ENCODE results near the gene MRPL10. TPM values are rescaled to one million over a fixed set of nuclear protein-coding genes. Genes with fewer than 3 reads are reported as not detected.
A peak's percentile ranks its signal among the peaks of the same experiment; 100 is the strongest.

The MRPL10 gene
- total RNA-seq, result 53.4 and 53.6 TPM in 2 replicates
- 49.9 TPM for polyA plus RNA-seq (2012)

DNA sequence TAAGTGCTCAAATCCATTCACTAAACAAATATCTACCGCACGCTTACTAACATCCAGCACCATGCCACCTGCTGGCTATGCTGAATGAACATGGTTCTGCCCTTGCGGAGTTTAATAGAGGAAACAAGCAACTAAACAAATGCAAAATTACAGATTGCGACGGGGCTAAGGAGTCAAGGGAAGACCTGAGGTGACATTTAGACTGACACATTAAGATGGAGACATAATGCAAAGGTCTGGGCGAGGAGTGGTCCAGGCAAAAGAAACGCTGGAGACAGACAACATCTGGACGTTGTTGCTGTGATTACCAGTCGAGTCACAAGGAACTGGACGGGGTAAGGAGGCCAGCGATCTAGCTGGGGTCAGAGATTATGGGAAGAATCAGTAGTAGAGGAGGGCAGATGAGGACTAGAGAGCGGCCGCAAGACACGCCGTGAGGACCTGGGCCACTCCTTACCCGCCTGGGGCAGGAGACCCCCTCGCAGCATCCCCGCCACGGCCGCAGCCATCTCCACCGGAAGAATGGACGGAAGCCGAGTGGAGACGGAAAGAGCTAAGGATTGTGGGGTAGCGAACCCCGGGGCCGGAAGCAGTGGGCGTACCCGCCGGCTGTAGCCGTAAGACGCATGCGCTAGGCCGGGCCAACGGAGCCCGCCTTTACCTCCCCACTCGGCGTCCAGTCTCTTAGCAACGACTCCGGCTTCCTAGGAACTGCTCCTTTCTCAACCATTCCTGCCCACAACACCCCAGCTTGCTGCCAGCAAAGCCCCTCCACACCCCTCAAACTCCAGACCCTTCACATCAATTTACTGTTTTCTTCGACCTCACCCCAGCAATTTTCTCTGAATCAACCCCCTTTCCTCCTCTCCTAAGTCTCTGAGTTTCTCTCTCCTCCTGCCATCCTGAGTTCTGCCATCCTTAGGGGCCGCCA, at the start of gene MRPL10, which contains the start of gene LRRC46:
Gene MRPL10, minus strand, starts transcription at position 539 of the 931 bp plus-strand sequence. Its CDS starts 30 bp downstream, at position 509.
Gene LRRC46, plus strand, starts transcription at position 668 of the 931 bp plus-strand sequence. CDS start 320 bp downstream, outside the sequence.
- peak; percentile 95 for DNase-seq (ENCODE audit: low read depth)

DNA sequence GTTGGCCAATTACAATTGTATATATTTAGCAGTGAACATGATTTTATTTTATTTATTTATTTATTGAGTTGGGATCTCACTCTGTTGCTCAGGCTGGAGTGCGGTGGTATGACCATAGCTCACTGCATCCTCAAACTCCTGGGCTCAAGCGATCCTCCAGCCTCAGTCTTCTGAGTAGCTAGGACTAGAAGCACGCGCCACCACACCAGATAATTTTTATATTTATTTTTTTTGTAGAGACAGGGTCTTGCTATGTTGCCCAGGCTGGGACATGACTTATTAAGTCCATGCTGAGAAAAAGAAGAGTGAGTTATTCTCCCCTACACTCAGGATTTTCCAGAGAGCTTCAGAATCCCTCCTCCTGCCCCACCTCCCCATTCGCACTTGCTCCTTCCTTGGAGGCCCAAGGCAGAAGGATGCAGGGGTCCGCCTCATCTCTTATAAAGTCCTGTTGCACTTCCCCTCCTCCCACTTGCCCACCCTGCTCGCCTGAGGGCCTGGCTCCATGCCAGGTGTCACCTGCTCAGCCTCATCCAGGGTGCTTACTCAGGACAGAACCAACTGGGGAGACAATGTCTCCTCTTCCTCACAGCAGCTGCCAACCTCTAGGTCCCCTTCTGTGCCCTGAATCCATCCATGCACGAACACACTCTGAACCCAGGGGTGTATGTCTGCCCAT, 48.6 kb upstream of the MRPL10 start:
- DNase-seq (ENCODE audit: low read depth), result no peak

DNA sequence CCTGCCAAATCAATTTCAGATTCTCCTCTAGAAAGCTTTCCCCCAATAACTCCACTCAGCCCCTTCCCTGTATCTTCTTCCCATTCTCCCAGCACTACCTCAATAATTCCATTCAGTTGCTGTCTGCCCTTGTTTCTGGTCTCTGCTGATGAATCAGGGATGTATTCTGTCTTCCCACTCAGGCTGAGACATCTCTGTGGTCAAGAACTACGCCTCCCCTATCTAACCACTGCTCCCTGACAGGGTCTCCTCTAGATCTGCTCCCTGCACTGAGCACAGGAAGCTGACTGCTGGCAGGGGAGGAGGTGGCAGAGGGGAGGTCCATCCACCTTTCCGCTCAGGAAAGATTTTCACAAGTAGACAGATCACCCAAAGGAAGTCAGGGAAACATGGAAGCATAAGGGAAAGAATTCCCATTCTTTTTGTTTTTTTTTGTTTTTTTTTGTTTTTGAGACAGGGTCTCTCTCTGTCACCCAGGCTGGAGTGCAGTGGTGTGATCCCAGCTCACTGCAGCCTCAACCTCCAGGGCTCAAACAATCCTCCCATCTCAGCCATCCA, 47.8 kb upstream of the MRPL10 start:
- peak; percentile 63 for DNase-seq (ENCODE audit: low read depth)

DNA sequence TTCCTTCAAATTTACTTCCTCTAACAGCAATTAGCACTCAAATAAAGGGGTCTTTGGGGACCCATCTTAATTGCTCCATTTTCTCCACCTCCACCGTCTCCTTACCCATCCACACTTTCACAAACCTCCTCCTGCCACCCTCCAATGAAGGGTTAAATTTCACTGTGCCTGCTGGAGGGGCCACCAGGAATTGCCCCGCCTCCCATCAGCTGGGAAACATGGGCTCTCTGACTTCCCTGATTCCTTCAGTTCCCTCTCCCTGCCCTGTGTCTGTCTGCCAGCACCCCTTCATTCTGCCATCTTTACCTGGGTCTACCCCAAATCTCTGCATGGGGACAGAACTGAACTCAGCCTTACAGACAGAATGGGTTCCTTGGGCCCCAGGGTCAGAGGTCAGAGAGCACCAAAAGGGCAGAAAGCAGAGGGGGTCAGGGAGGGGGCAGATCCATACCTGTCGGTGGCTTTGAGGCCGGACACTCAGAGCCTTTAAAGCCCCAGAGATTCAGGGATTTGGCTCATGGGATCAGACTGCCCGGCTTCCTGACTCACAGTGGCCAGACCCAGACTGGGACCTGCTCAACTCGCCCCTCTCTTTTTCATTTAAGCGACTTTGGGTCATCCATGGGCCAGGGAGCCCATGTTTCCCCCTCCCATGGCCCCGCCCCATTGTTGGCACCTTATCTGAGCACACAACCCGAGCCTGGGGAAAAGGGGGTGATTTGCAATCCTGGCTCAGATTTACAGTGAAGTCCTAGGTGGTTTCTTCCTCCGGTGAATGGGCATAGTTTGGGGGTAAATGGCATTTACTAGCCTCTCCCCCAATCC, 47.1 kb upstream of the MRPL10 start:
- peak; percentile 23 for DNase-seq (ENCODE audit: low read depth)

DNA sequence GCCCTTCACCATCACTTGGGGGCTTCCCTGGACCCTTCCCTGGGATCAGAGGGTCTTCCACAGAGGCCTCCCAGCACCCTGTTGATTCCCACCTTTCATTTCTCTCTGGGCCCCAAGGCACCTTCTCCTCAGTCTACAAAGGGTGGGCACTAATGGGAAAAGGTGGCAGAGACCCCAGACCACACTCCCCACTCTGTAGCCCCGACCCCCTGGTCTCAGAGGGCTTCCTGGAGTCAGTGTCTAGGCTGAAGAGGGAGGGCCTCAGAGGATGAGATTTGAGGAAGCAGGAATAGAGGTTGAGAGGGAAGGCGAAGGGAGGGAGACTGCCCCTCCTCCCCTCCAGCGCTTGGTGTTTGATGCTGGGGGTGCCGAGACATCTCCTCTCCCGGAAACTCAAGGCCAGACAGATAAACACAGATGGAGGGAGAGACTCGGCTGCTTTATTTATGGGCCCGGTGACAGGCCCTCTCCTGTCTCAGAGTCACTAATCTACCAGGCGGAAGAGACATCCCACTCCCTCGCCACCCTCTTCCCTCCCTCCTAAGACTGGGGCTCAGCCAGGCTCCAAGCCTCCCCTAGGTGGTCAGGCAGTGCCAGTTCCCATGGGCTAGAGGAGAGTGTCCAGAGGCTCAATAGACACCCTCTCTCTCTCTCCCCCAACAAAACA, 46.2 kb upstream of the MRPL10 start:
- no peak for DNase-seq (ENCODE audit: low read depth)

DNA sequence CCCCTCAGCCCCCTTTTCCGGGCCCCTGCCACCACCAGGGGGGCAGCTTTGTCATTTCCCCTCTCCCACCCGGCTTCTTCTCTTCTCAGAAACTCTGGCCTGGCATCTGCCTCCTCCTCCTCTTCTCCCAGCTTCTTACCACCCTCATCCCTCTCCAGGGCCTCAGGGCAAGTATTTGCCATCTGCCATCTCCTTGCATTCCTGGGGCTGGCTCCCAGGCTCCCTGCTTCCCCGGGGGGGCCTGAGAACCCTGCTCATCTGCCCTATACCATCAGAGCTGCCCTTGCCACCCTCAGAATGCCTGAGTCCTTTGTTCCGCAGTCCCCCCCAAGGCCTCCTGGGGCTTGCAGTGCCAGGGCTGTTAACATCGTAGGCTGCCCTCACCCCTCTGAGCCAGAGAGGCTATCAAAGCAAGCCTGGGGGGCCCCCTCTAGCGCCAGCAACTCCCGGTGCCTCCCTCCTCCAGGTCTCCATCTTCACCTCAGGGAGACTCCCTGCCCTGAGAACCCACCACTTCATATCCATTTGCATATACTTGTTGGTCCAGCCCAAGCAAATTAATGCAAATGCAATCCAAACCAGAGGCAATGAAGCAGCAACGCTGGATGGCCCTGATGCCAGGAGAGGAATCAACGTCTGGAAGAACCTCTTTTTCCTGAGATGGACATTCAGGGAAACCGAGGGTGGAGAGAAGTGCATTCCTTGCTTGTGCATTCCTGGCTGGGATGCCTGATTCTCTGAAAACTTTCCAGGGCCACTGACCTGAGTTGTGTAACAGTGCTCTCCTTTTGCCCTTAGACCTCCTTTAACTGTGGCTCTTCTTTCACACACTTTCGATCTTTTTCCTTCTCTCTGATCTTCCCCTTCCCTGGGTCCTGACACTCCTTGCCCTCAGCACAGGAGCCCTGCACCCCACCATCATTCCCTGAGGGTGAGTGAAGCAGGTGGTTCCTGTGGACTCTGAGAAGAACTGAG, 44.0 kb upstream of the MRPL10 start:
- peak; percentile 31 for DNase-seq (ENCODE audit: low read depth)

DNA sequence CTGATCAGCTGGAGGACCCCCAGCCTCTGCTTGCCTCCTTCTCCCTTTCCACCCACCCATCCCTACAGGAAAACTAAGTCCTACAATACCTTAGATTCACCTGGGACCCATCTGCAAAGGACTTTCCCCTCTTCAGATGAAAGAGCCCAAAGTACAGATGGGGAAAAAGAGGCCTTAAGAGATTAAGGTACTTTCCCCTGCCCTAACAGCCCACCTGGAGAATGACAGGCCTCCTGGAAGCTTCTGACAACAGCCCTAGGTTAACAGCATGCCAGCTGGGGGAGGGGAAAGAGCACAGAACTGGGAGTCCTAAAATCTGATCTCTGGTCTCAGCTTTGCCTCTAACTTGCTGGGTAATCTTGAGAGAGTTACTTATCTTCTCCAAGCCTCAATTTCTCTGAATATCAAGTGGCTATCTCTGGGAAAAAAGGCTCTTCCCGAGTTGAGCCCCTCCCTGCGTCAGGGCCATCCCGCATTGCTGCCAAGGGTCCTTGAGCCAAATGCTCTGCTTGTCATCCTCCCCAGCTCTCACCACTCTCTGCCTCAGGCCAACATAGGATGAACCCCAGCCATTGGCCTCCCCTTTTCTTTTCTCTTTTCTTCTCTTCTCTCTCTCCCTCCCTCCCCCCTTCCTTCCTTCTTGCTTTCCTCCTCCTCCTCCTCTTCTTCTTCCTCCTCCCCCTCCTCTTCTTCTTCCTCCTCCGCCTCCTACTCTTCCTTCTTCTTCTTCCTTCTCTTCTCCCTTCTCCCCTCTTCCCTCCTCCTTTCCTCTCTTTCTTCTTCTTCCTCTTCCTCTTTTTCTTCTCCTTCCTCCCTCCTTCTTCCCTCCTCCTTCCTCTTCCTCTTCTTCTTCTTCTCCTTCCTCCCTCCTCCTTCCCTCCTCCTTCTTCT, 42.1 kb upstream of the MRPL10 start:
- DNase-seq (ENCODE audit: low read depth), result no peak

DNA sequence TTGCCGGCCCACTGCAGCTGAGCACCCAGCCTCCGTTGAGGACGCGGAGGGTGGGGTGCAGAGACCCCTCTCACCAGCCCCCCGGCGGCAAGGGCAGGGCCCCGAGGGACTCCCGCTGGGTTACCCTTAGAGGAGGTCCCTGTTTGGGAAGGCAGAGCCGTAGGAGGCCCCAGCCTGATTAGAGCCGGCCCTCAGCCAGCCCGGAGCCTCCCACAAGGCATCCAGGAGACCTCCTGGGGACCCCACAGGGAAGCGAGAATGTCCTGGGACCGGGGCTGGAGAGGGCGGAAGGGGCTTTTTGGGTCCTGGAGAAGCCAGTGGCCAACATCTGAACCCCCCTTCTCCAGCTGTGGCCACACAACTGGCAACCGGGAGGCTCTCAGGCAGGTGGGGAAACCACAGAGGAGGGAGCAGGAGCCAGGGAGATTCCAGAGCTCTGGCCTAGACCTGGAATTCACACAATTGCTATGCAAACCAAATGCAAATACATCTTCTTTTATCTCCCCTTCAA, 41.4 kb upstream of the MRPL10 start:
- DNase-seq (ENCODE audit: low read depth), result no peak

DNA sequence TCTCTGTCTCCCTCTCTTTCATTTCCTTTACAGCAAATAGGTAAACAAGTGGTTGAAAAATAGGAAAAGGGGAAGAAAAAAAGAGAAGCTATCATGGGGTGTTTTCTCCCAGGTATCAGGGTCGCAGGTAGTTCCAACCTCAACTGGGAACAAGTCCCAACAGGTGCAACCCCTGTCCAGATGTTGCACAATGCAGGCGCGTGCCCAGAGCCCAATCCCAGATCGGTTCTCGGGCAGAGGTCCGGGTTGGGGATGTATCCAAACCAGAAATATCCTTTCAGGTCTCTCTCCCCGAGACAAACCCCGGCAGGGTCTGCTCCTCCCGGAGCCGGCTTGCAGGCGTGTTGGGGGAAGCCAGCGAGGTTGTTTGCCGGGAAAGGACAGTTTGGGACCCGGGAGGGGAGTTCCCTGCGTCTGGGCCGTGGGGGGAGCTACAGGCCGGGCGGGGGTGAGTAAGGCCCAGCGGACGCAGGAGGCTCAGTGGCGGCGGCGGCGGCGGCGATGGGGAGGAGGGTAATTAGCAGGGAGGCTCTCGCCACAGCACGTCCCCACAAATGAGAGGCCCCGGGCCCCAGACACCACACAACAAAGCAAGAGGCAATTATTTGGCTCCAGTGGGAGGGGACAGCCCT, 40.8 kb upstream of the MRPL10 start:
- DNase-seq (ENCODE audit: low read depth), result no peak

DNA sequence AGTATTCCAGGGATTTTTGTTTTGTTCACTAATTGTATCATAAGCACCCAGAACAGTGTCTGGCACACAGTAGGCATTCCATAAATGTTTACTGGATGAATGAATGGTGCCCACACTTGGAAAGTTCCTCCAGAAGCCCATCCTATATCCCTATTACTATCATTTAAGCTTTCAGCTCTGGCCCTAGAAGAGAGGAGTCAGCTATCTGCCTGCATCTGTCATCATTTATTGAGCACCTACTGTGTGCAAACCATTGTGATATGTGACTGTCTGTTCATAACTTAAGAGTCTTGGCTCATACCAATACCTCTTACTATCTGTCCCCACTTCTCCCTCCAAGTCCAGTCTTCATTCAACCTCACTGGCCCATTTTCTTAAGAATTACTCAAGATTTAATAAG, 39.7 kb upstream of the MRPL10 start:
- no peak for DNase-seq (ENCODE audit: low read depth)

DNA sequence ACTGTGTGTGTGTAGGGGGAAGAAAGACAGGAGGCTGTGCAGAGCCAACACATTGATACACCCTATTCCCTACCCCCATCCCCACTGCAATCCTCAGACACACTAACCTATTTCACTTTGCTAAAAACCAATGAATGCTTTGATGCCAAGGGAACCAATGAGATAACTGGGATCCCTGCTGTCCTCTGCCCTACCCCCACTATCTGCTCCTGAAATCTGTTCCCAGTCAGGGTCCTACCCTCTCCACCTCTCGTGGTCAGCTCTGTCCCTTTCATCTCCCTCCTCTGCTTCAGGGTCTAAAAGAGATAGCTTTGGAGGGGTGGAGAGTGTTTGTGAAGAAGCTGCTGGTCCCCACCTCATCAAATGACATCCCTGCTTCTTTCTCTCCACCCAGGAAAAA, 38.7 kb upstream of the MRPL10 start:
- no peak for DNase-seq (ENCODE audit: low read depth)

DNA sequence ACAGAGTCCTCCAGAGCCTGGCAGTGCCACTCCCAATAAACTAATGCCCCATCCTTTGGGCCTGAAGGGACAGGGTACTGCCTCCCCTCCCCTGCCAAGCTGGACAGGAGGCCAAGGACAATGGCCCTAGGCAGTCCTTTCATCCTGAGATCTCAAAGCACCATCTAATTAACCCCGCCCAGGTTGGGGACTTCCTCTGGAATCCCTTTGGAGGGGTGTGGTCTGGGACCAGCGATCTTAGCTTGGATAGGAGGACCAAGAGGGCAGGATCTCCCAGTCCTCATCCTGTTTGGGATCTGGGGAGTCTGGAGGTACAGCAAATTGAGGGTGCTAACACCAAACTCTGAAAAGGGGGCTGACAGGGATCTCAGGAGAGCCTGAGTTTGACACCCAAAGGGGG, 37.8 kb upstream of the MRPL10 start:
- no peak for DNase-seq (ENCODE audit: low read depth)

DNA sequence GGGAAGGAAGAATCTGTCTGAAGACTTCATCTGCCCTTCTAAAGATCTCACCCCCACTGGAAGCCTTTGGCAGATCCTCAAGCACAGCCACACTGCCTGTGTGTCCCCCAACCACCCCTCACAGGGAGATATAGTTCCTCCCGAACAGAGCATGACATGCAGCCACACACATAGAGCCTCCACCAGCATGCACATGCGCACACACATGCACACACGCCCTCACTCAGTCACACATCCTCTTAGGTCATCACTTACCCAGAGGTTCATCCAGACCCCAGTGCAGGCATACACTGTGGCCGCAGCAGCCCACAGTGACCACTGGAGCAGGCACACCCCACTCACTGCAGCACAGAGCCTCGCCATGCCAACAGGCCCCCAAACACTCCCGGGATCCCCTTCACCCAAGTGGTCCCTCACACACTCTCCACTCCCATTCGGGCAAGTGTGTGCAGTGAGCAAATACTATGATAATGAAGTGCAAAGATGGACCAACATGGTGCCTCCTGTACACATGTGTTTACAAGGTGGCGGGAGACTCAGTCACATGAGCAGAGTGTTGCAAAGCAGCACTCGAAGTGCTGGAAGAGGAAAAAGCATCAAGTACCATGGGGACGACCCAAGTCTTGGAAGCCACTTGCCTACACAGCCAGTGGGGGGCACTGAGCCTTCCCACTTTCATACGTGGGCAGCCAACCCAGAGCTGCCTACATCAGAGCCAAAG, 36.6 kb upstream of the MRPL10 start:
- DNase-seq (ENCODE audit: low read depth), result no peak

DNA sequence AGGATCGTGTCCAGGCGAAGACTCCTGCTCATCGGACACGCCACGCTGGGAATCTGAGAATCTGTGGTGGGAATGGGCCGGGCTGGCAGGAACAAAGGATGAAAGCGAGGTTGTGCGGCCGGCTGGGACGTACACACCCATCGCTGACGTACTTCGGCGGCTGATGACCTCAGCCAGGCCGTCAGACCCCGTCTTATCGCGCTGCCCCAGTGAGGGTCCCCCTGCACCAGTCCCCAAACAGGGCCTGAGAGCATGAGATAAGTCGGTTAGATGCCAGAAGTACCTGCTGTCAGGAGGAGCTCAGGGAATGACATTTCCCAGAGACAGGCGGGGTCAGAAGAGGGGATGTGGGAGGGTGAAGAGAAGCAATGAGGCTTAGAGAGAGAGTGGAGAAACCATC, 35.6 kb upstream of the MRPL10 start:
- no peak for DNase-seq (ENCODE audit: low read depth)

DNA sequence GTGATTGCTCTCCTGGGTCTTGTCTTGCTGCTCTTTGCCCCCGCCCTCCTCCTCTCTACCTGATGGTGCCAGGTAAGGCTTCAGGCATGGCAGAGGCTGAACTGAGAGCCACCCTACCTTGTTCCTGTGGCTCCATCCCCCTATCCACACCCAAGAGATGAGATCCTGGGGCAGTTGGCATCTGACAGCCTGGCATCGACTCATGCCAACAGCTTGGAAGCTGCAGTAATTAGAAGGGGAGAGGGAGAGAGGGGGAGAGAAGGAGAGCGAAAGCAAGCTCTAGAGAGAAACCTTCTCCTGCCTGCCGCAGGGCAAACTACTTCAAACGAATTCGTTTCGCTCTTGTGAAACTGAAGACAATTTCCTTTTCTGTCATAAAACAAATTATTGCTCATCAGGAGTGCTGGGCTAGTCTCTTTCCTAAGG, 33.5 kb upstream of the MRPL10 start:
- DNase-seq (ENCODE audit: low read depth), result no peak

DNA sequence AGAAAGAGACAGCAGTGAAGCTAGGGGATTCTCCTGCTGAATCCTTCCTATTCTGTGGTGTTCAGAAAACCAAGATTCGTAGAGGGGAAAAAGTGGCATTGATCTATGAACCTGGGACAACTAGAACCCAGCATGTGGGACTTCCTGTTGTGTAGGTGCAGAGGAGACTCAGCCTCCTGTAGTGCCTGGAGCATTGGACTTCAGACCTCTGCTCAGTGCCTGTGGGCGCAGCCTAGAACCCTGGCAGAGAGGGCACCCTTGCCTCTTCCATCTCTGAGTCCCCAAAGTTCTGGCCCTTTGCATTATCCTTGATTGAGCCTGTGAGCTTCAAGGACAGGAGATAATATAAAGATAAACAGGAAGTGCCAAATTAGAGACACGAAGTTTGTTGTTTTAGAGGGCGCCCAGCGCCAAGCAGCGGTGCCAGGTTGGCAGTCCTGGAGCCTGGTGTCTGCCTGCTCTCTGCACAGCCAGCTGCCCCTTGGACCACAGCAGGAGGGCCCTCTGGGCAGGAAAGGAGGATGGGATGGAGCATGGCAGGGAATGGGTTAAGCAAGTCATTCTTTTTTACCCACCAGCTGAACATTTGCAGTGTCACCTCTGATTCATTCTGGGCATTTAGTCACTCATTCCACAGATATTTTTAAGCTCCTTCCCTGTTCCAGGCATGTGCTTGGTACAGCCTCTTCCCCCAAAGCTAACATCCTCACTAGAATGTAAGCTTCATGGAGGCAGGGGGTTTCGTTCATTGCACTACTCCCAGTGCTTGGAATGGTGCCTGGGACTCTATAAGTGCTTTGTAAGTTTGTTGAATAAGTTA, 31.5 kb upstream of the MRPL10 start:
- peak; percentile 75 for DNase-seq (ENCODE audit: low read depth)

Measured in myocyte (in vitro differentiated cells).